SK-N-SH treated with all-trans-retinoic acid at 6 μM for 48 hours (cell line): Measurements from ENCODE around the gene COL25A1.

Experiments
- ATAC-seq: fragments of 200-7000 bp; cut with Tn5 transposase; 3 replicates; pipeline ENCODE4 v1.9.1; 2020; ENCODE audit warnings: mild to moderate bottlenecking, moderate library complexity
- BACH2 ChIP-seq: fragments of 250-450 bp; sonication (Bioruptor Pico); IDR thresholded peaks from 2 replicates; pipeline ENCODE4 v1.9.0; 2021; ENCODE audit warnings: mild to moderate bottlenecking, borderline replicate concordance
- CSDC2 ChIP-seq: fragments of 250-450 bp; sonication (Bioruptor Pico); IDR thresholded peaks from 2 replicates; pipeline ENCODE4 v1.5.0; 2020; ENCODE audit warnings: mild to moderate bottlenecking, moderate library complexity
- ESRRG ChIP-seq: fragments of 250-450 bp; sonication (Bioruptor Pico); IDR thresholded peaks from 2 replicates; pipeline ENCODE4 v1.6.1; 2021; ENCODE audit warnings: mild to moderate bottlenecking
- GLIS3 ChIP-seq: fragments of 250-450 bp; sonication (Bioruptor Pico); IDR thresholded peaks from 2 replicates; pipeline ENCODE4 v1.5.0; 2020; ENCODE audit warnings: mild to moderate bottlenecking, moderate library complexity
- ISL1 ChIP-seq: fragments of 250-450 bp; sonication (Bioruptor Pico); IDR thresholded peaks from 2 replicates; pipeline ENCODE4 v2.1.2; 2022; ENCODE audit warnings: mild to moderate bottlenecking, moderate library complexity
- OSR1 ChIP-seq: fragments of 250-450 bp; sonication (Bioruptor Pico); IDR thresholded peaks from 2 replicates; pipeline ENCODE4 v1.8.0; 2022; ENCODE audit warnings: moderate library complexity, mild to moderate bottlenecking, inconsistent platforms
- PPARA ChIP-seq: fragments of 250-450 bp; sonication (Bioruptor Pico); IDR thresholded peaks from 2 replicates; pipeline ENCODE4 v1.5.0; 2020; ENCODE audit warnings: mild to moderate bottlenecking, borderline replicate concordance
- RARB ChIP-seq: fragments of 250-450 bp; sonication (Bioruptor Pico); IDR thresholded peaks from 2 replicates; pipeline ENCODE4 v1.8.0; 2021; ENCODE audit warnings: mild to moderate bottlenecking, moderate library complexity
- SNAI2 ChIP-seq: fragments of 250-450 bp; sonication (Bioruptor Pico); IDR thresholded peaks from 2 replicates; pipeline ENCODE4 v1.5.0; 2020; ENCODE audit warnings: mild to moderate bottlenecking, moderate library complexity
- TCF4 ChIP-seq: fragments of 250-450 bp; sonication (Bioruptor Pico); IDR thresholded peaks from 2 replicates; pipeline ENCODE4 v1.8.0; 2021; ENCODE audit warnings: mild to moderate bottlenecking, moderate library complexity, borderline replicate concordance
- TOX ChIP-seq: fragments of 250-450 bp; sonication (Bioruptor Pico); IDR thresholded peaks from 2 replicates; pipeline ENCODE4 v1.8.0; 2021; ENCODE audit warnings: mild to moderate bottlenecking, moderate library complexity, borderline replicate concordance
- ZC3H10 ChIP-seq: fragments of 250-450 bp; sonication (Bioruptor Pico); IDR thresholded peaks from 2 replicates; pipeline ENCODE4 v1.5.1; 2021; ENCODE audit warnings: mild to moderate bottlenecking, moderate library complexity
- ZFP3 ChIP-seq: fragments of 250-450 bp; sonication (Bioruptor Pico); IDR thresholded peaks from 2 replicates; pipeline ENCODE4 v1.5.0; 2020; ENCODE audit warnings: mild to moderate bottlenecking, moderate library complexity
- ZFP30 ChIP-seq: fragments of 450-650 bp; formaldehyde crosslinking; IDR thresholded peaks from 2 replicates; pipeline ENCODE4 v1.5.0; 2022; ENCODE audit warnings: mild to moderate bottlenecking, moderate library complexity
- ZNF565 ChIP-seq: fragments of 450-650 bp; formaldehyde crosslinking; conservative IDR thresholded peaks from 2 replicates; pipeline ENCODE4 v1.5.0; 2020; ENCODE audit warnings: low read depth, mild to moderate bottlenecking, moderate library complexity
- ZNF70 ChIP-seq: fragments of 450-650 bp; formaldehyde crosslinking; IDR thresholded peaks from 2 replicates; pipeline ENCODE4 v1.5.0; 2020; ENCODE audit warnings: mild to moderate bottlenecking, moderate library complexity
- ZNF8 ChIP-seq: fragments of 450-650 bp; formaldehyde crosslinking; IDR thresholded peaks from 2 replicates; pipeline ENCODE4 v1.5.0; 2020; ENCODE audit warnings: mild to moderate bottlenecking, moderate library complexity
- TF ChIP-seq, protein P1 (sequence below): fragments of 250-450 bp; sonication (Bioruptor Pico); IDR thresholded peaks from 2 replicates; pipeline ENCODE4 v1.8.0; 2020; ENCODE audit warnings: mild to moderate bottlenecking, moderate library complexity, borderline replicate concordance
- TF ChIP-seq, protein P2 (sequence below): fragments of 250-450 bp; sonication (Bioruptor Pico); IDR thresholded peaks from 2 replicates; pipeline ENCODE4 v1.5.1; 2020; ENCODE audit warnings: low read depth, mild to moderate bottlenecking, moderate library complexity
- TF ChIP-seq, protein P3 (sequence below): fragments of 250-450 bp; sonication (Bioruptor Pico); IDR thresholded peaks from 2 replicates; pipeline ENCODE4 v1.5.1; 2021; ENCODE audit warnings: mild to moderate bottlenecking, moderate library complexity
- TF ChIP-seq, protein P4 (sequence below): fragments of 250-450 bp; sonication (Bioruptor Pico); IDR thresholded peaks from 2 replicates; pipeline ENCODE4 v1.8.0; 2021; ENCODE audit warnings: low read depth, mild to moderate bottlenecking, moderate library complexity, borderline replicate concordance
- TF ChIP-seq, protein P5 (sequence below): fragments of 250-450 bp; sonication (Bioruptor Pico); IDR thresholded peaks from 2 replicates; pipeline ENCODE4 v1.5.0; 2020; ENCODE audit warnings: mild to moderate bottlenecking, moderate library complexity

COL25A1 gene

DNA sequence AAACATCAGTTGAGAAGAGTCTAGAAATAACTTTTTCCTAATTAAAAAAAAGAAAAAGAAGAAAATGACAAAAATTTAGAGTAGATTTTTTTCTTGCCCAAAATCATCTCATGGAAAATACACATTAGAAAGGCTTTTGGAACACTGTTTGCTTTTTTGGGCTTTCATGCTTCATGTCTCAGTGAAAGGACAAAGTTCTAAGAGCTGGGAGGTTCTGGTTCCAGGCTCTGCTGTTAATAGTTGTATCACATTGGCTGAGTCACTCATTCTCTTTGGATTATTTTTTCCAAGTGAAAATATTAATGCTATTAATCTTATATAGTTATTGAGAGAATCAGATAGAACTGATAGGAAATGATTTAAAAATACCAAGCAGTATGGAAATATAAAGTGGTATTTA lies 506.7 kb downstream of the COL25A1 start:
- no peak for TF ChIP-seq CSDC2 (CRISPR knock-in tag)
- no peak for TF ChIP-seq TOX (CRISPR knock-in tag)
- no peak for TF ChIP-seq ZFP3
- ATAC-seq: no peak

DNA sequence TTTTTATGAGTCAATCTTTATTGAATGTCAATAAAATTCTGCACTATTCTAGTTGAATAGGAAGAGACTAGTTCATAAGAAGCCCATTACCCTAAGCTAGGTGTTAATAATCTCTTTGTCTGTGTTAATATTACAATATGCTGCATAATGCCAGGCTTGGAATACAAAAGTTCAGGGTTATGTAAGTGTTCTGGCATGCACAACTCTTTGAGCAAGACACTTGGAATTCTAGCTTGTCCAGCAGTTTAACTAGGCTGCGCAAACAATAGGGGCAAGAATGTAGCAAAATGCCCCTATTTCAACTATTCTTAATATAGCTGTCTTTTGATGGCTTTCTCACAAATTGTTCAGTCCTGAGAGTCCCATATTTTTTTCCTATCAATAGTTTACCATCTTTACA lies 508.3 kb downstream of the COL25A1 start:
- TF ChIP-seq, protein P1, sequence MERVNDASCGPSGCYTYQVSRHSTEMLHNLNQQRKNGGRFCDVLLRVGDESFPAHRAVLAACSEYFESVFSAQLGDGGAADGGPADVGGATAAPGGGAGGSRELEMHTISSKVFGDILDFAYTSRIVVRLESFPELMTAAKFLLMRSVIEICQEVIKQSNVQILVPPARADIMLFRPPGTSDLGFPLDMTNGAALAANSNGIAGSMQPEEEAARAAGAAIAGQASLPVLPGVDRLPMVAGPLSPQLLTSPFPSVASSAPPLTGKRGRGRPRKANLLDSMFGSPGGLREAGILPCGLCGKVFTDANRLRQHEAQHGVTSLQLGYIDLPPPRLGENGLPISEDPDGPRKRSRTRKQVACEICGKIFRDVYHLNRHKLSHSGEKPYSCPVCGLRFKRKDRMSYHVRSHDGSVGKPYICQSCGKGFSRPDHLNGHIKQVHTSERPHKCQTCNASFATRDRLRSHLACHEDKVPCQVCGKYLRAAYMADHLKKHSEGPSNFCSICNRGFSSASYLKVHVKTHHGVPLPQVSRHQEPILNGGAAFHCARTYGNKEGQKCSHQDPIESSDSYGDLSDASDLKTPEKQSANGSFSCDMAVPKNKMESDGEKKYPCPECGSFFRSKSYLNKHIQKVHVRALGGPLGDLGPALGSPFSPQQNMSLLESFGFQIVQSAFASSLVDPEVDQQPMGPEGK (CRISPR knock-in tag): no peak
- TF ChIP-seq, protein P2, sequence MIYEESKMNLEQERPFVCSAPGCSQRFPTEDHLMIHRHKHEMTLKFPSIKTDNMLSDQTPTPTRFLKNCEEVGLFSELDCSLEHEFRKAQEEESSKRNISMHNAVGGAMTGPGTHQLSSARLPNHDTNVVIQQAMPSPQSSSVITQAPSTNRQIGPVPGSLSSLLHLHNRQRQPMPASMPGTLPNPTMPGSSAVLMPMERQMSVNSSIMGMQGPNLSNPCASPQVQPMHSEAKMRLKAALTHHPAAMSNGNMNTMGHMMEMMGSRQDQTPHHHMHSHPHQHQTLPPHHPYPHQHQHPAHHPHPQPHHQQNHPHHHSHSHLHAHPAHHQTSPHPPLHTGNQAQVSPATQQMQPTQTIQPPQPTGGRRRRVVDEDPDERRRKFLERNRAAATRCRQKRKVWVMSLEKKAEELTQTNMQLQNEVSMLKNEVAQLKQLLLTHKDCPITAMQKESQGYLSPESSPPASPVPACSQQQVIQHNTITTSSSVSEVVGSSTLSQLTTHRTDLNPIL (CRISPR knock-in tag): no peak
- TF ChIP-seq TCF4 (CRISPR knock-in tag) (no peak), ZNF565 (CRISPR knock-in tag) (no peak), ESRRG (CRISPR knock-in tag) (no peak), PPARA (CRISPR knock-in tag) (no peak), ZFP3 (no peak), SNAI2 (CRISPR knock-in tag) (no peak), TOX (CRISPR knock-in tag) (no peak), ZNF70 (no peak), ZC3H10 (CRISPR knock-in tag) (no peak), BACH2 (CRISPR knock-in tag) (no peak), ZFP30 (CRISPR knock-in tag) (no peak), CSDC2 (CRISPR knock-in tag) (no peak), ISL1 (no peak)
- TF ChIP-seq, protein P3, sequence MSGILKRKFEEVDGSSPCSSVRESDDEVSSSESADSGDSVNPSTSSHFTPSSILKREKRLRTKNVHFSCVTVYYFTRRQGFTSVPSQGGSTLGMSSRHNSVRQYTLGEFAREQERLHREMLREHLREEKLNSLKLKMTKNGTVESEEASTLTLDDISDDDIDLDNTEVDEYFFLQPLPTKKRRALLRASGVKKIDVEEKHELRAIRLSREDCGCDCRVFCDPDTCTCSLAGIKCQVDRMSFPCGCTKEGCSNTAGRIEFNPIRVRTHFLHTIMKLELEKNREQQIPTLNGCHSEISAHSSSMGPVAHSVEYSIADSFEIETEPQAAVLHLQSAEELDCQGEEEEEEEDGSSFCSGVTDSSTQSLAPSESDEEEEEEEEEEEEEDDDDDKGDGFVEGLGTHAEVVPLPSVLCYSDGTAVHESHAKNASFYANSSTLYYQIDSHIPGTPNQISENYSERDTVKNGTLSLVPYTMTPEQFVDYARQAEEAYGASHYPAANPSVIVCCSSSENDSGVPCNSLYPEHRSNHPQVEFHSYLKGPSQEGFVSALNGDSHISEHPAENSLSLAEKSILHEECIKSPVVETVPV (CRISPR knock-in tag): no peak
- TF ChIP-seq, all 23 proteins: peak for 0
- no peak for ATAC-seq

DNA sequence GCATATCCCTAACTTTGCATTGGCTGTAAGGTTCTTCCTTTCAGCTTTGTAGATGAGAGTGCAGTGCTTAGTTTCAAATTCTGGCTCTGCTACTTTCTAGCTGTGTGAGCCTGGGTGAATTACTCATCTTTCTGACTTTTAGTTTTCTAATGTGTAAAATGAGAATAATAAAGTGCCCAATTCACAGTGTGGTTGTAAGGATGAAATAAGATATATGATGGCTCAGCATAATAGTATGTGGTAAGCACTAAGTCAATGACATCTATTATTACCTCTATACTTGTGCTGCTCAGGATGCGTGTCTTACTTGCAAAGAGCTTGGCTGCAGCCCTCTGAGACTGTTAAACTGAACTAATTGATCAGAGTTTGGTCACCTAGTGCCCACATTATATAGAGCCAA lies 509.0 kb downstream of the COL25A1 start:
- no peak for ATAC-seq
- TF ChIP-seq PPARA (CRISPR knock-in tag) (no peak), ZNF70 (no peak), ZNF8 (no peak), ZNF565 (CRISPR knock-in tag) (no peak), OSR1 (CRISPR knock-in tag) (no peak), GLIS3 (no peak), RARB (no peak), ESRRG (CRISPR knock-in tag) (no peak), SNAI2 (CRISPR knock-in tag) (no peak), ZFP3 (no peak), TCF4 (CRISPR knock-in tag) (no peak), CSDC2 (CRISPR knock-in tag) (no peak), ZC3H10 (CRISPR knock-in tag) (no peak)
- TF ChIP-seq, protein P3 (CRISPR knock-in tag): no peak
- TF ChIP-seq, protein P4, sequence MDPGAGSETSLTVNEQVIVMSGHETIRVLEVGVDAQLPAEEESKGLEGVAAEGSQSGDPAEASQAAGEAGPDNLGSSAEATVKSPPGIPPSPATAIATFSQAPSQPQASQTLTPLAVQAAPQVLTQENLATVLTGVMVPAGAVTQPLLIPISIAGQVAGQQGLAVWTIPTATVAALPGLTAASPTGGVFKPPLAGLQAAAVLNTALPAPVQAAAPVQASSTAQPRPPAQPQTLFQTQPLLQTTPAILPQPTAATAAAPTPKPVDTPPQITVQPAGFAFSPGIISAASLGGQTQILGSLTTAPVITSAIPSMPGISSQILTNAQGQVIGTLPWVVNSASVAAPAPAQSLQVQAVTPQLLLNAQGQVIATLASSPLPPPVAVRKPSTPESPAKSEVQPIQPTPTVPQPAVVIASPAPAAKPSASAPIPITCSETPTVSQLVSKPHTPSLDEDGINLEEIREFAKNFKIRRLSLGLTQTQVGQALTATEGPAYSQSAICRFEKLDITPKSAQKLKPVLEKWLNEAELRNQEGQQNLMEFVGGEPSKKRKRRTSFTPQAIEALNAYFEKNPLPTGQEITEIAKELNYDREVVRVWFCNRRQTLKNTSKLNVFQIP: no peak
- TF ChIP-seq, protein P5, sequence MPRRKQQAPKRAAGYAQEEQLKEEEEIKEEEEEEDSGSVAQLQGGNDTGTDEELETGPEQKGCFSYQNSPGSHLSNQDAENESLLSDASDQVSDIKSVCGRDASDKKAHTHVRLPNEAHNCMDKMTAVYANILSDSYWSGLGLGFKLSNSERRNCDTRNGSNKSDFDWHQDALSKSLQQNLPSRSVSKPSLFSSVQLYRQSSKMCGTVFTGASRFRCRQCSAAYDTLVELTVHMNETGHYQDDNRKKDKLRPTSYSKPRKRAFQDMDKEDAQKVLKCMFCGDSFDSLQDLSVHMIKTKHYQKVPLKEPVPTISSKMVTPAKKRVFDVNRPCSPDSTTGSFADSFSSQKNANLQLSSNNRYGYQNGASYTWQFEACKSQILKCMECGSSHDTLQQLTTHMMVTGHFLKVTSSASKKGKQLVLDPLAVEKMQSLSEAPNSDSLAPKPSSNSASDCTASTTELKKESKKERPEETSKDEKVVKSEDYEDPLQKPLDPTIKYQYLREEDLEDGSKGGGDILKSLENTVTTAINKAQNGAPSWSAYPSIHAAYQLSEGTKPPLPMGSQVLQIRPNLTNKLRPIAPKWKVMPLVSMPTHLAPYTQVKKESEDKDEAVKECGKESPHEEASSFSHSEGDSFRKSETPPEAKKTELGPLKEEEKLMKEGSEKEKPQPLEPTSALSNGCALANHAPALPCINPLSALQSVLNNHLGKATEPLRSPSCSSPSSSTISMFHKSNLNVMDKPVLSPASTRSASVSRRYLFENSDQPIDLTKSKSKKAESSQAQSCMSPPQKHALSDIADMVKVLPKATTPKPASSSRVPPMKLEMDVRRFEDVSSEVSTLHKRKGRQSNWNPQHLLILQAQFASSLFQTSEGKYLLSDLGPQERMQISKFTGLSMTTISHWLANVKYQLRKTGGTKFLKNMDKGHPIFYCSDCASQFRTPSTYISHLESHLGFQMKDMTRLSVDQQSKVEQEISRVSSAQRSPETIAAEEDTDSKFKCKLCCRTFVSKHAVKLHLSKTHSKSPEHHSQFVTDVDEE: no peak
